Kidney (tissue), 14 donors: ENCODE results near the gene UCK1. TPM values are rescaled to one million over a fixed set of nuclear protein-coding genes. Genes with fewer than 3 reads are reported as not detected.
A peak's percentile ranks its signal among the peaks of the same experiment; 100 is the strongest.

Experiments
- DNase-seq, 5 donors: peaks; one replicate each; pipeline ENCODE4 v3.0.0-alpha.2; 2013 to 2020
- FAIRE-seq: peaks from 2 replicates; lab custom pipeline; 2012; peaks lifted over from hg19 to GRCh38; lab: Jason Lieb, UNC
- H3K27ac ChIP-seq, 2 donors: one replicate each; pipeline ENCODE4 v1.7.0; 2013; ENCODE audit warnings: low read depth in 2 of 2, low read length in 2 of 2, inconsistent platforms in 1 of 2
- H3K27me3 ChIP-seq: one replicate; pipeline ENCODE4 v1.7.1; 2013; ENCODE audit warnings: low read length, inconsistent platforms; ENCODE audit not compliant: control insufficient read depth, insufficient read depth
- H3K36me3 ChIP-seq, 3 donors: one replicate each; pipeline versions ENCODE4 v1.7.0 to v1.7.1; 2013; ENCODE audit warnings: low read length in 3 of 3, control low read depth in 1 of 3, inconsistent platforms in 1 of 3; ENCODE audit not compliant: insufficient read depth in 3 of 3, control insufficient read depth in 2 of 3
- H3K4me1 ChIP-seq, 3 donors: one replicate each; pipeline versions ENCODE4 v1.7.0 to v1.7.1; 2013; ENCODE audit warnings: low read length in 3 of 3, inconsistent platforms in 1 of 3, low read depth in 1 of 3; ENCODE audit not compliant: control insufficient read depth in 2 of 3, insufficient read depth in 2 of 3
- H3K4me3 ChIP-seq, 3 donors: one replicate each; pipeline versions ENCODE4 v1.7.0 to v1.8.1; 2013; ENCODE audit warnings: low read length in 3 of 3, control low read depth in 1 of 3, inconsistent platforms in 1 of 3
- H3K9ac ChIP-seq, 3 donors: one replicate each; pipeline versions ENCODE4 v1.7.0 to v1.7.1; 2013; ENCODE audit warnings: low read length in 3 of 3, control low read depth in 1 of 3, inconsistent platforms in 1 of 3
- H3K9me3 ChIP-seq, 3 donors: one replicate each; pipeline versions ENCODE4 v1.7.0 to v1.7.1; 2013; ENCODE audit warnings: low read length in 3 of 3, control low read depth in 1 of 3, inconsistent platforms in 1 of 3; ENCODE audit not compliant: control insufficient read depth in 2 of 3, insufficient read depth in 1 of 3
- intact Hi-C: fragments of 100-400 bp; cut with DNase I; formaldehyde crosslinking; loops from one replicate; pipeline ENCODE4 v1.11.1; 2022
- polyA plus RNA-seq: library from polyadenylated mRNA; stranded (reverse); fragments of 350-450 nt; fragmentation: Illumina TruSeq; extraction: RNeasy Lipid Tissue Mini Kit (QIAGEN cat#74804); gene quantifications from one replicate; pipeline ENCODE4 v1.2.3, GENCODE V29; 2014; ENCODE audit warnings: low read depth, low replicate concordance; ENCODE audit not compliant: insufficient read depth
- total RNA-seq: library from RNA; stranded (reverse); fragmentation: NEBNext Ultra II Directional; extraction: Animal tissue kit (Norgen Biotek cat#: 25700); gene quantifications from one replicate; pipeline ENCODE4 v1.2.1, GENCODE V29; 2021
- TF ChIP-seq, protein P1 (sequence below): IDR thresholded peaks from 3 replicates; pipeline ENCODE4 v1.5.1; 2012; ENCODE audit warnings: mild to moderate bottlenecking, moderate library complexity, borderline replicate concordance; ENCODE audit not compliant: insufficient read depth; ENCODE audit errors: extremely low read depth
- donor health status: control.
- donor health status: control.
- donor health status: control.
- donor health status: control.
- donor health status: control.
- donor health status: DM: yes; HTN: yes; CAD: no.
- donor health status: Normal renal cell carcinoma (clear cell type).

Gene UCK1
- total and polyA plus RNA-seq, 2 donors from 2014 or later, result 31.3 to 34.6 TPM

GRCh38 chr9:131481441-131482342 lies 49.4 kb downstream of the UCK1 start:
- intact Hi-C loops, result no loop called here
- no peak overlapping the region for H3K4me3 ChIP-seq
- H3K9me3 ChIP-seq, result no peaks in the 10 kb centered on the region
- TF ChIP-seq, protein P1, sequence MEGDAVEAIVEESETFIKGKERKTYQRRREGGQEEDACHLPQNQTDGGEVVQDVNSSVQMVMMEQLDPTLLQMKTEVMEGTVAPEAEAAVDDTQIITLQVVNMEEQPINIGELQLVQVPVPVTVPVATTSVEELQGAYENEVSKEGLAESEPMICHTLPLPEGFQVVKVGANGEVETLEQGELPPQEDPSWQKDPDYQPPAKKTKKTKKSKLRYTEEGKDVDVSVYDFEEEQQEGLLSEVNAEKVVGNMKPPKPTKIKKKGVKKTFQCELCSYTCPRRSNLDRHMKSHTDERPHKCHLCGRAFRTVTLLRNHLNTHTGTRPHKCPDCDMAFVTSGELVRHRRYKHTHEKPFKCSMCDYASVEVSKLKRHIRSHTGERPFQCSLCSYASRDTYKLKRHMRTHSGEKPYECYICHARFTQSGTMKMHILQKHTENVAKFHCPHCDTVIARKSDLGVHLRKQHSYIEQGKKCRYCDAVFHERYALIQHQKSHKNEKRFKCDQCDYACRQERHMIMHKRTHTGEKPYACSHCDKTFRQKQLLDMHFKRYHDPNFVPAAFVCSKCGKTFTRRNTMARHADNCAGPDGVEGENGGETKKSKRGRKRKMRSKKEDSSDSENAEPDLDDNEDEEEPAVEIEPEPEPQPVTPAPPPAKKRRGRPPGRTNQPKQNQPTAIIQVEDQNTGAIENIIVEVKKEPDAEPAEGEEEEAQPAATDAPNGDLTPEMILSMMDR, result no peak
- H3K27ac ChIP-seq, result no peak overlapping the region
- FAIRE-seq (no peak), DNase-seq (peak in 1 of 5 donors; percentile 61)
- peaks cover 13 to 85% (median 73%) of the 10 kb centered on the region in 3 donors for H3K36me3 ChIP-seq
- peaks cover 0 to 3% (median 0%) of the 10 kb centered on the region in 3 donors for H3K4me1 ChIP-seq
- H3K9ac ChIP-seq, result no peak overlapping the region
- H3K27me3 ChIP-seq, result no peaks in the 10 kb centered on the region

GRCh38 chr9:131480258-131480657 lies 50.8 kb downstream of the UCK1 start:
- Histone ChIP-seq H3K4me1 (peaks cover 0 to 3% (median 0%) of the 10 kb centered on the region in 3 donors), H3K27ac (no peak overlapping the region), H3K4me3 (no peak overlapping the region), H3K9ac (no peak overlapping the region), H3K36me3 (peaks cover 12 to 81% (median 63%) of the 10 kb centered on the region in 3 donors), H3K9me3 (no peaks in the 10 kb centered on the region), H3K27me3 (no peaks in the 10 kb centered on the region)
- TF ChIP-seq, protein P1, result no peak
- intact Hi-C loops, result no loop called here
- FAIRE-seq, result no peak
- no peak for DNase-seq

GRCh38 chr9:131478911-131479310 lies 52.2 kb downstream of the UCK1 start:
- H3K4me3 ChIP-seq, result no peak overlapping the region
- peaks cover 11 to 73% (median 50%) of the 10 kb centered on the region in 3 donors for H3K36me3 ChIP-seq
- peaks cover 0 to 3% (median 0%) of the 10 kb centered on the region in 3 donors for H3K4me1 ChIP-seq
- no peaks in the 10 kb centered on the region for H3K9me3 ChIP-seq
- TF ChIP-seq, protein P1, result no peak
- H3K27me3 ChIP-seq, result no peaks in the 10 kb centered on the region
- FAIRE-seq (no peak), DNase-seq (peak in 1 of 5 donors; percentile 1)
- H3K27ac ChIP-seq, result no peak overlapping the region
- H3K9ac ChIP-seq, result no peak overlapping the region
- intact Hi-C loops, result no loop called here
